ENCODE measurements around the gene ZDHHC14.
"Not testable (repeated sequence)": the region's sequence is repeated elsewhere in the genome, so short reads cannot be mapped to it uniquely, and the experiment has no call there.

The ZDHHC14 gene

GRCh38 chr6:157551041-157551832 is 170.2 kb downstream of the ZDHHC14 start:
- no peak for DNase-seq (ENCODE audit: low read depth in 3 of 3)

GRCh38 chr6:157552081-157552747 is 171.2 kb downstream of the ZDHHC14 start:
- no peak for DNase-seq (ENCODE audit: low read depth in 3 of 3)

- DNase-seq (ENCODE audit: low read depth in 3 of 3): no peak
Measured at GRCh38 chr6:157552820-157553485, 172.0 kb downstream of the ZDHHC14 start.

GRCh38 chr6:157554747-157555146 is 173.8 kb downstream of the ZDHHC14 start:
- DNase-seq (ENCODE audit: low read depth in 3 of 3): no peak

- no peak for DNase-seq (ENCODE audit: low read depth in 3 of 3)
Measured at GRCh38 chr6:157555455-157556143, 174.6 kb downstream of the ZDHHC14 start.

- no peak for DNase-seq (ENCODE audit: low read depth in 3 of 3)
Measured at GRCh38 chr6:157556144-157556645, 175.2 kb downstream of the ZDHHC14 start.

GRCh38 chr6:157556671-157557430 is 175.9 kb downstream of the ZDHHC14 start:
- DNase-seq (ENCODE audit: low read depth in 3 of 3): no peak

GRCh38 chr6:157557559-157557958 is 176.6 kb downstream of the ZDHHC14 start:
- DNase-seq (ENCODE audit: low read depth in 3 of 3): no peak

- no peak for DNase-seq (ENCODE audit: low read depth in 3 of 3)
Measured at GRCh38 chr6:157558049-157558448, 177.1 kb downstream of the ZDHHC14 start.

GRCh38 chr6:157558487-157559200 is 177.7 kb downstream of the ZDHHC14 start:
- no peak for DNase-seq (ENCODE audit: low read depth in 3 of 3)

GRCh38 chr6:157559201-157559756 is 178.3 kb downstream of the ZDHHC14 start:
- DNase-seq (ENCODE audit: low read depth in 3 of 3): no peak

GRCh38 chr6:157560063-157560462 is 179.1 kb downstream of the ZDHHC14 start:
- not testable (repeated sequence) for DNase-seq (ENCODE audit: low read depth in 3 of 3)

GRCh38 chr6:157560691-157561413 is 179.9 kb downstream of the ZDHHC14 start:
- DNase-seq (ENCODE audit: low read depth in 3 of 3): no peak

GRCh38 chr6:157561414-157561790 is 180.4 kb downstream of the ZDHHC14 start:
- DNase-seq (ENCODE audit: low read depth in 3 of 3): no peak

- DNase-seq (ENCODE audit: low read depth in 3 of 3): no peak
Measured at GRCh38 chr6:157561929-157562810, 181.2 kb downstream of the ZDHHC14 start.

- no peak for DNase-seq (ENCODE audit: low read depth in 3 of 3)
Measured at GRCh38 chr6:157562997-157563396, 182.0 kb downstream of the ZDHHC14 start.

- DNase-seq (ENCODE audit: low read depth in 3 of 3): no peak
Measured at GRCh38 chr6:157563611-157564284, 182.8 kb downstream of the ZDHHC14 start.

- no peak for DNase-seq (ENCODE audit: low read depth in 3 of 3)
Measured at GRCh38 chr6:157568702-157569101, 187.7 kb downstream of the ZDHHC14 start.

All from stimulated activated CD4-positive, alpha-beta T cell treated with anti-CD3 and anti-CD28 coated beads, TNF-alpha, amount 100 ng/mL, for 24 hours (primary cell).